GM21526 (cell line): ENCODE data around the gene TNFSF12.

ENCODE experiments used
- ATAC-seq: cut with Tn5 transposase; IDR thresholded peaks from one replicate; pipeline ENCODE4 v1.9.1; 2021; ENCODE audit warnings: moderate library complexity; ENCODE audit not compliant: unreplicated experiment, low FRiP score

Gene TNFSF12

DNA sequence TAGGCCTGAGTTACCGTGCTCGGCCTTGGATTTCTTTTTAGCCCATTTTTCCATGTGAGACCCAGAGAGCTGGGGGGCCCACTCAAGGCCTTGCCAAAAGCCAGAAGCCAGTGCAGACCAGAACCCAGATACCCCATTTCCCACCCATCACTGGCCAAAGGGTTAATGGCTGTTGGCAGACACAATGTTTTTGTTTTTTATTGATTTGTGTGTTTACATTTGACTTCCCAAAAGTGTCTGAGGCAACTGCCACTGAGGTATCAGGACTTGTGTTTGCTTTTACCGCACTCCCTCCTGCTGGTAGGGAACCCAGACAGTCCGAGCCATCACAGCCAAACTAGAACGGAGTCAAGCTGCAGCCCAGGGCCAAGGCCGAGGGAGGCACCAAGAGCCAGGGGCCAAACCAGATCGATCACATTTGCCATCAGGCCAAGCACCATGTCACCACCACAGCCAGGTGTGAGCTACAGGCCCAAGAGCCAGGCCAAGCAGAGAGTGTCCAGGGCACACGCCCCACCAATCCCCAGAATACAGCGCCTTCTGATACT is 7.7 kb upstream of the TNFSF12 start:
- ATAC-seq = no peak

DNA sequence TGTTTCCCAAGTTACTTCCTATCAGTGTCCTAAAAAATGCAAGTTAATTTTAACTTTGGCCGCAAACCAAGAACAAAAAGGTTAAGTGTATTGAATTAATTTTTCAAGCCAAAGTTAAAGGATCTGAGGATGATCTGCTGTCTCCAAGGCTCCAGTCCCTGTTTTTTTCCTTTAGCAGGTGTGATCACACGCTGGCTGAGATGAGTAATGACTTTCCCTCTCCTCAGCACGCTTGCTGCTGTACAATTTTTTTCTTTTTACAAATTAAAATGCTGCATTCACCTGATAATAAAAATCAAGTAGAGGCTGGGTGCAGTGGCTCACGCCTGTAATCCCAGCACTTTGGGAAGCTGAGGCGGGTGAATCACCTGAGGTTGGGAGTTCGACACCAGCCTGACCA is 3.9 kb upstream of the TNFSF12 start:
- ATAC-seq = no peak

DNA sequence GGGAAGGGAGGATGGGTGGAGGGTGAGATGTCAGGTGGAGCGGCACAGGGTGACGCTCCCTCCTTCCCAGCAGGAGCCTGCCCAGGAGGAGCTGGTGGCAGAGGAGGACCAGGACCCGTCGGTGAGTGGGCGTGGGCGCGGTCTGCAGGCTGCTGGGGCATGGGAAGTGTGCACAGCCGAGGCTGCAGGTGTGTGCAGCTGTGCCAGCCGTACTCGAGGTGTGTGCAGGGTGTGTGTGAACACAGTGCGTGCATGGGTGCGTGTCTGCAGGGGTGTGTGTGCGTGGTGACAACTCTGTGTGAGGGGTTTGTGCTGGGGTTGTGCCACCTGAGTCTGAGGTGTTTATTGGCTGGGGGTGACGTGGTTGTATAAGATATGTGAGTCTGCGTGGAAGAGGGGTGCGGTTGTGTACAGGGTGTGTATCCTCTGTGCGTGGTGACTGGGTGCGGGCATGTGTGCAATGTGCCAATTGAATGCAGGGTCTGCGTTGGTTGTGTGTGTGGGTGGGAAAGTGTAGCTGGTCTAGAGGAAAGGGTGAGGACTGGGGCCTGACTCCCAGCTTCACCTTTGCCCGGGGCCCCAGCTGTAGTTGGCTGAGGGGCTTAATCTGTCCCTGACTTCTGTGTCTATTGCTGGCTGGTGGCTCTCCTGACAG is 670 bp downstream of the TNFSF12 start:
- no peak for ATAC-seq

DNA sequence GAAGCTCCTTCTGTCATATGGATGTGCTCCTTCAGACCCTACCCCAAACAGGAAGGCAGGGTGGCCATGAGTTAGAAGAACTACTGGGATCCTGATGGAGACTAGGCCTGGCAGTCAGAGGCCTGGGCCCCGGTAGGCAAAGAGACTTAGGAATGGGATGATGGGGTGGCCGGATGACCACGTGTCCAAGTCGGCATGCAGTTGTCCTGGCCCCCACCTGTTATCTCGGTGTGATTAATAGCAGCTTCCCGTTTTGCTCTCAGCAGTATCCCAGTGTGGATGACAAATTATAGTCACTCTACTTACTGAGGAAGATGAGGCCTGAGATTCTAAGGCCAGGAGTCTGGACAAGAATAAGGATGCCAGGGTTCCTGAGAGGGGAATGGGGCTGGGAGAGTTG is 1.5 kb downstream of the TNFSF12 start:
- no peak for ATAC-seq

DNA sequence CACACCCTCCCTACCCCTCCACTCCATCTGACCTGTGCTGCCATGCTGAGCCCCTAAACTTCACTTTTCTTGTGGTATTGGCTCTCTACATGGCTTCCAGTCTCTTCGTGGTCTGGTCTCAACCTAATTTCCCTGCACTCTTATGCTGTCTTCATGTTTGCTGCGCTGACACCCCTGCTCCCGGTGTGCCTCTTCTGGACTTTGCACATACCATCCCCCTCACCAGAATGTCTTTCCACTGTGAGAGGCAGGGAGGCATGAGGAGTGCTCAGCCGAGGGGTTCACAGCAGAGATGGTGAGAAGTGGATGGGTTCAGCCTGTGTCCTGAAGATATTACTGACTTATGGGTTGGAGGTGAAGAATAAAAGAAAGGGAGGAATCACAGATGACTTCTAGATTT is 2.5 kb downstream of the TNFSF12 start:
- no peak for ATAC-seq

DNA sequence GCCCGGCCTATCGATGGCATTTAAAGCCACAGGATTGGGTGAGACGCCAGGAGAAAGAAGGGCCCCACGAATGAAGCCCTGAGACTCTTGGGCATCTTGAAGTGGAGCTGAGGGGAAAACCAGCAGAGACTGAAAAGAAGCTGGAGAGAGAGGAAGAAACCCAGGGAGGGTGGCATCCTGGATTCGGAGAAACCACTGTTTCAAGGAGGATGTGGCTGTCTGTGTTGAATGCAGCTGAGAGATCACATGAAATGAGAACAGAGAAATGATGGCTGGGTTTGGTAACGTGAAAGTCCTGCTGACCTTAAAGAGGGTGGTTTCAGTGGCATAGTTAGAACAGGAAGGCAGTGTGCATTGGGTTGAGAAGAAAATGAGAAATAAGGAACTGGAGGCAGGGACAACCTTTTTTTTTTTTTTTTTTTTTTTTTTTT is 3.8 kb downstream of the TNFSF12 start:
- ATAC-seq = peak; percentile 52

- no peak for ATAC-seq
These were observed 4.5 kb downstream of the TNFSF12 start for GRCh38 chr17:7553356-7553755.

DNA sequence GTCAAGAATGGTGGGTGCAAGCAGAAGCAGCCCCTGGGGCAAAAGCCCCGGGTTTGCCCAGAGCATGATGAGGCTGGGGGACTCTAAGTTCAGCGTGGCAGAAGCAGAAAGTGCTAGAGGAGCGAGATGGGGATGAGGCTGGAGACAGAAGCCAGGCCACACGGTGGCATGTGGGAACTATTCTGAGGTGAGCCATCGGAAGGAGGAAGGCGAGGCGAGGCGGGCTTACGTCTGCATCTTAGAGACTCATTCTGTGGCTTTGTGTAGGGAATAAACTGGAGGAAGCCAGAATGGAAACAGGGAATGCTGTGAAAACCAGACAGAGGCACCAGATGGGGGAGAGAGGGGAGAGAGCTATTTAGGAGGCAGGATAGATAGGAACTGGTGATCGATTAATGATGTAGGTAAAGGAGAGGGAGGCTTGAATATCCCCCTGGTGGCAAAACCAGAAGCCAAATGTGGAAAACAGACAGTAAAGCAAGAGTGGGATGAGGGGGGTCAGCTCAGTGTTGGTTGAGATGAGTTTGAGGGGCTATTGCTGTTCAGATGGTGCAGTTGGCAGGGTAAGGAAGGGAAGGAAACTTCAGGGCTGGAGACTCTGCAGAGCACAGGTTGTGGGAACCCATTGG is 6.6 kb downstream of the TNFSF12 start:
- ATAC-seq = no peak

DNA sequence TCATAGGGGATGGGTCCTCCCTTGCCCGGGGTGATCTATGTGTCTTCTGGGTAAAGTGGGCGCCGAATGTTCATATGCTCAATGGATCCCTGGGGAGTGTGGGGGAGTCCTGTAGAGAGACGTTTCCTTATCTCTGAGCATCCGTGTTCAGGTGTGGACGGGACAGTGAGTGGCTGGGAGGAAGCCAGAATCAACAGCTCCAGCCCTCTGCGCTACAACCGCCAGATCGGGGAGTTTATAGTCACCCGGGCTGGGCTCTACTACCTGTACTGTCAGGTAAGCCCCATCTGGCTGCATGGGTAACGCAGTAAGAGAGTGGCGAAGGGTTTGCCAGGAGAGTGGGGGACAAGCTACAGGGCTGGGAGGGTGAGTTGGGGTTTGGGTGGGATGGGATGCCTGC is 7.8 kb downstream of the TNFSF12 start:
- no peak for ATAC-seq

GRCh38 chr17:7557147-7557764 is 8.4 kb downstream of the TNFSF12 start:
- no peak for ATAC-seq

- ATAC-seq = no peak
These were observed 9.1 kb downstream of the TNFSF12 start for GRCh38 chr17:7557775-7558543.

DNA sequence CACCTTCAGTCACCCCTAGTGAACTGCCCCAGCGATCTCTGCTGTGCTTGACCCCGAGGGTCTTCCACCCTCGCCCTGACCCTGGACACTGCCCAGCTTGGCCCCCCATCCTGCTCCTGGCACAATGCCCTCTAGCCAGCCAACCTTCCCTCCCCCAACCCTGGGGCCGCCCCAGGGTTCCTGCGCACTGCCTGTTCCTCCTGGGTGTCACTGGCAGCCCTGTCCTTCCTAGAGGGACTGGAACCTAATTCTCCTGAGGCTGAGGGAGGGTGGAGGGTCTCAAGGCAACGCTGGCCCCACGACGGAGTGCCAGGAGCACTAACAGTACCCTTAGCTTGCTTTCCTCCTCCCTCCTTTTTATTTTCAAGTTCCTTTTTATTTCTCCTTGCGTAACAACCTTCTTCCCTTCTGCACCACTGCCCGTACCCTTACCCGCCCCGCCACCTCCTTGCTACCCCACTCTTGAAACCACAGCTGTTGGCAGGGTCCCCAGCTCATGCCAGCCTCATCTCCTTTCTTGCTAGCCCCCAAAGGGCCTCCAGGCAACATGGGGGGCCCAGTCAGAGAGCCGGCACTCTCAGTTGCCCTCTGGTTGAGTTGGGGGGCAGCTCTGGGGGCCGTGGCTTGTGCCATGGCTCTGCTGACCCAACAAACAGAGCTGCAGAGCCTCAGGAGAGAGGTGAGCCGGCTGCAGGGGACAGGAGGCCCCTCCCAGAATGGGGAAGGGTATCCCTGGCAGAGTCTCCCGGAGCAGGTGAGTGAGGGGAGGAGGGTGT is 9.9 kb downstream of the TNFSF12 start, which contains the start of gene TNFSF13:
TNFSF13 (plus strand) TSS at position 207 of the 776 bp plus-strand sequence; CDS start at position 497, 290 bp downstream.
- ATAC-seq = no peak

- ATAC-seq = no peak
These were observed 10.7 kb downstream of the TNFSF12 start for GRCh38 chr17:7559320-7560171.

GRCh38 chr17:7560172-7561027 is 11.5 kb downstream of the TNFSF12 start:
- no peak for ATAC-seq

GRCh38 chr17:7561028-7561575 is 12.2 kb downstream of the TNFSF12 start:
- ATAC-seq = peak; percentile 50

GRCh38 chr17:7561589-7562207 is 12.8 kb downstream of the TNFSF12 start, which contains the start of gene SENP3:
Gene SENP3 (plus strand): TSS chr17:7561919. CDS start chr17:7563077, 1,158 bp downstream.
- peak; percentile 45 for ATAC-seq

- ATAC-seq = peak; percentile 1
These were observed 13.3 kb downstream of the TNFSF12 start for GRCh38 chr17:7562208-7562605.
